Measurements from ENCODE around the gene UBE2Q1.

The UBE2Q1 gene

DNA sequence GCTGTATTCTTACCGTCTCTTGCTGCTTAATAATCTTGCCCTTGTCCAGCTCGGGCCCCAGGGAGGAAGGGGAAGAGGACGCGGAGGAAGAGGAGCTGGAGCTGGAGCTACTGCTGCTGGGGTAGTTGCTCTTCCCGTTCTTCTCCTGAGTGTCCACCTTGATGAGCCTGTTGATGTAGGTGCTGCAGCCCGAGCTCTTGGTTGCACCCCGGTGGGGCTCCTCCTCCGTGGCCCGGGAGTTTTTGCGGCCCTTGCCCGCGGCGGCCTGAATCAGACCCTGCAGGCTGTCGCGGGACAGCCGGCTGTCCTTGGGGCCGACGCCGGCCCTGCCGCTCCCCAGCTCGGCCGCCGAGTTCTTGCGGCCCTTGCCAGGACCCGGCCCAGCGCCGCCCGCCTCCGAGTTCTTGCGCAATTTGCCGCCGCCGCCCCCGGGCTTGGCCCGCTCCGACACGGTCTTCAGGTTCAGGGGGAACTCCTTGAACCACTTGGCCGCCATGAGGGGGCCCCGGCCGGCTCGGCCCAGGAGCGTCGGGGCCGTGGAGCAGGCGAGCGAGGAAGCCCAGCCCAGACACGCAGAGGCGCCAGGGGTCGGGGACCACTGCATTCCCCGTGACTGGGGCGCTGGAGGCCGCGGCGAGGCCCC lies 56.9 kb downstream of the UBE2Q1 start:
- no peak for DNase-seq

DNA sequence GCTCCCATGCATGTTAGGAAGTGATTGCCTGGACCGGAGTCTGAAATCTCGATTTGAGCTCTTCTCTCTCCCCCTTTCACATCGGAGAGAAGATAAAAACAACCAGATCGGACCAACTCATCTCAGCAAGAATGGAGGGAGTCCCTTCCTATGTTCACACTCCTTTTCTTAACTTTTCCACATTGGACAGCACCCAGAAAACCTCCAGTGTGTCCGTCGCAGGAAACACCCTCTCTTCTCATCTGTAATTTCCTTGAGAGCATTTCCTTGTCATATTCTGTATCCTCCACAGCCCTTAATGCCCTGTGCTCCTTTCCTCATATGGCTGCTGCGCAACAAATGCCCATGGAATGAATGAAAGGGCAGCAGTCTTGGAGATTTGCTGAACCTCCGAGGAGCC lies 57.9 kb downstream of the UBE2Q1 start:
- no peak for DNase-seq

DNA sequence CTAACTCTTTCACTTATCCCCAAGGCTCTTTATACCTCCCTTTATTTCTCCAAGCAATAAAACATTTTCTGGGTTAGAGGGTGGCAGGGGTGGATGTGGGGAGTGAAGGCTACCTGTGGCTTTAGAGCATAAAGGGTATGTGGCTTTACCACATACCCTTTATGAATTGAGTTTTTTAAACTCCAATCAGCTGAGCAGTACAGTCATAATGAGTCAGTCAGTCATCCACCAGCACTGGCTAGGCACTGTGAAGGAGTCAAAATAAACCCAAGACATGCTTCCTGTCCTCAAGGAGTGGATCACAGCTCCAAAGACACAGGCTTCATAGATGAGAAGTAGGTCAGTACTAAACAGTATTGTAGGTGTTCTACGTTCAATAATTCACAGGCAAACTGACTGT lies 59.0 kb downstream of the UBE2Q1 start:
- no peak for DNase-seq

All from NCI-H82 (cell line).